Putamen (tissue), 1 donor: Measurements from ENCODE around the gene BCKDK.

Source experiments
- DNase-seq: peaks from one replicate; pipeline ENCODE4 v3.0.0-alpha.2; 2016; ENCODE audit warnings: low spot score

The BCKDK gene

GRCh38 chr16:31080035-31080629 lies 28.1 kb upstream of the BCKDK start:
- no peak for DNase-seq

- DNase-seq = no peak
Measured at GRCh38 chr16:31080756-31081419, 27.3 kb upstream of the BCKDK start.

- DNase-seq = no peak
Measured at GRCh38 chr16:31081428-31082351, 26.5 kb upstream of the BCKDK start.

GRCh38 chr16:31082368-31083045 lies 25.7 kb upstream of the BCKDK start:
- DNase-seq = no peak

GRCh38 chr16:31083081-31083480 lies 25.1 kb upstream of the BCKDK start:
- no peak for DNase-seq

GRCh38 chr16:31083556-31083955 lies 24.6 kb upstream of the BCKDK start:
- DNase-seq = no peak

- no peak for DNase-seq
Measured at GRCh38 chr16:31083981-31084380, 24.2 kb upstream of the BCKDK start.

GRCh38 chr16:31084584-31085302 lies 23.4 kb upstream of the BCKDK start:
- no peak for DNase-seq

- DNase-seq = no peak
Measured at GRCh38 chr16:31085411-31085810, 22.8 kb upstream of the BCKDK start.

GRCh38 chr16:31085873-31086628 lies 22.1 kb upstream of the BCKDK start:
- DNase-seq = no peak

GRCh38 chr16:31086629-31086906 lies 21.6 kb upstream of the BCKDK start:
- DNase-seq = no peak

GRCh38 chr16:31087481-31087880 lies 20.7 kb upstream of the BCKDK start:
- DNase-seq = no peak

- DNase-seq = no peak
Measured at GRCh38 chr16:31087971-31088370, 20.2 kb upstream of the BCKDK start.

GRCh38 chr16:31088459-31089183 lies 19.6 kb upstream of the BCKDK start, which contains the start of gene PRSS53:
Gene PRSS53, minus strand, starts transcription at chr16:31088943. Its CDS starts 134 bp downstream, at chr16:31088809.
- no peak for DNase-seq

- DNase-seq = no peak
Measured at GRCh38 chr16:31089199-31089598, 19.0 kb upstream of the BCKDK start.

- DNase-seq = no peak
Measured at GRCh38 chr16:31090540-31090939, 17.6 kb upstream of the BCKDK start.

- DNase-seq = no peak
Measured at GRCh38 chr16:31092330-31092729, 15.9 kb upstream of the BCKDK start.

- DNase-seq = peak; percentile 61
Measured at GRCh38 chr16:31093132-31093703, 15.0 kb upstream of the BCKDK start.

- DNase-seq = no peak
Measured at GRCh38 chr16:31094088-31094423, 14.1 kb upstream of the BCKDK start.
